SK-N-SH (cell line): Measurements from ENCODE around the gene TAMALIN. TPM values are rescaled to one million over a fixed set of nuclear protein-coding genes. Genes with fewer than 3 reads are reported as not detected.

Experiments
- CTCF ChIA-PET: fragments of 300-600, 350-600 bp; formaldehyde crosslinking; extraction: SDS; loops from one replicate; lab custom pipeline; 2021; lab: Yijun Ruan, JAX
- POLR2A ChIA-PET: fragments of 350-600 bp; sonication (Branson Sonifier 250); formaldehyde crosslinking; extraction: SDS; loops from one replicate; lab custom pipeline; 2020; ENCODE audit warnings: antibody characterized with exemption, inconsistent platforms; lab: Yijun Ruan, JAX
- DNase-seq: peaks from one replicate; pipeline ENCODE4 v3.0.0; 2012
- H2AFZ ChIP-seq: fragments of 200-600 bp; sonication (generic); 2 replicates; pipeline ENCODE4 v1.8.1; 2016; ENCODE audit warnings: antibody characterized with exemption, mild to moderate bottlenecking, low read depth
- H3F3A ChIP-seq: fragments of 200-600 bp; sonication (generic); replicated peaks from 2 replicates; pipeline ENCODE3; 2016; ENCODE audit warnings: antibody characterized with exemption, mild to moderate bottlenecking; ENCODE audit not compliant: insufficient read depth
- H3K27ac ChIP-seq, 2 experiments: fragments of 200-500 bp in 1 of 2; fragments of 200-600 bp in 1 of 2; sonication (Bioruptor generic) in 1 of 2; sonication (generic), shearing (Covaris generic) in 1 of 2; 2 replicates each; pipeline versions ENCODE4 v1.5.1 to v1.6.1; 2014 to 2016; ENCODE audit warnings: low read depth in 2 of 2, inconsistent platforms in 1 of 2, low read length in 1 of 2, mild to moderate bottlenecking in 1 of 2, mixed read lengths in 1 of 2
- H3K27me3 ChIP-seq: fragments of 200-600 bp; sonication (generic), shearing (Covaris generic); 2 replicates; pipeline ENCODE4 v1.6.1; 2016; ENCODE audit warnings: mixed run types; ENCODE audit not compliant: insufficient read depth
- H3K36me3 ChIP-seq, 2 experiments: fragments of 200-500 bp in 1 of 2; fragments of 200-600 bp in 1 of 2; sonication (Bioruptor generic) in 1 of 2; sonication (generic) in 1 of 2; replicated peaks in 1 of 2; 2 replicates each; pipeline versions ENCODE3 to v1.5.1; 2014 to 2016; ENCODE audit warnings: low read length in 1 of 2, mild to moderate bottlenecking in 1 of 2; ENCODE audit not compliant: insufficient read depth in 2 of 2, control insufficient read depth in 1 of 2
- H3K4me1 ChIP-seq, 2 experiments: fragments of 200-500 bp in 1 of 2; fragments of 200-600 bp in 1 of 2; sonication (Bioruptor generic) in 1 of 2; sonication (generic), shearing (Covaris generic) in 1 of 2; 2 replicates each; pipeline versions ENCODE4 v1.5.1 to v1.6.1; 2014 to 2016; ENCODE audit warnings: low read depth in 1 of 2, low read length in 1 of 2, mixed run types in 1 of 2; ENCODE audit not compliant: insufficient read depth in 2 of 2, control insufficient read depth in 1 of 2
- H3K4me2 ChIP-seq: fragments of 200-600 bp; sonication (generic), shearing (Covaris generic); 2 replicates; pipeline ENCODE4 v1.6.1; 2017; ENCODE audit warnings: mixed run types
- H3K4me3 ChIP-seq, 2 experiments: fragments of 200-500 bp in 1 of 2; fragments of 200-600 bp in 1 of 2; sonication (Bioruptor generic) in 1 of 2; sonication (generic), shearing (Covaris generic) in 1 of 2; 2 replicates each; pipeline versions ENCODE4 v1.5.1 to v1.8.1; 2014 to 2016; ENCODE audit warnings: low read depth in 2 of 2, inconsistent platforms in 1 of 2, low read length in 1 of 2, mild to moderate bottlenecking in 1 of 2, mixed read lengths in 1 of 2, moderate library complexity in 1 of 2
- H3K79me2 ChIP-seq: fragments of 200-600 bp; sonication (generic); 2 replicates; pipeline ENCODE4 v1.8.1; 2017; ENCODE audit warnings: mild to moderate bottlenecking; ENCODE audit not compliant: insufficient read depth
- H3K9ac ChIP-seq: fragments of 200-600 bp; sonication (generic); 2 replicates; pipeline ENCODE4 v1.6.1; 2017; ENCODE audit warnings: mixed run types
- H3K9me2 ChIP-seq: fragments of 200-600 bp; sonication (generic); 2 replicates; pipeline ENCODE4 v1.6.1; 2017; ENCODE audit warnings: mixed run types
- H3K9me3 ChIP-seq: fragments of 200-600 bp; sonication (generic); 2 replicates; pipeline ENCODE4 v1.6.1; 2017; ENCODE audit warnings: mixed run types, mild to moderate bottlenecking, moderate library complexity
- H4K20me1 ChIP-seq: fragments of 200-600 bp; sonication (generic); 2 replicates; pipeline ENCODE4 v1.6.1; 2017; ENCODE audit warnings: mild to moderate bottlenecking, mixed run types; ENCODE audit not compliant: insufficient read depth
- EP300 ChIP-seq, 2 experiments: IDR thresholded peaks; 2 replicates each; pipeline versions ENCODE4 v1.4.0 to v1.6.1; 2012; ENCODE audit warnings: borderline replicate concordance in 1 of 2, low read depth in 1 of 2, low read length in 1 of 2
- EZH2phosphoT487 ChIP-seq: fragments of 200-600 bp; sonication (generic); IDR thresholded peaks from 2 replicates; pipeline ENCODE4 v1.6.1; 2017; ENCODE audit warnings: low read depth, mixed run types, mild to moderate bottlenecking, antibody characterized with exemption, moderate library complexity, borderline replicate concordance
- FOSL2 ChIP-seq: IDR thresholded peaks from 2 replicates; pipeline ENCODE4 v1.4.0; 2012; ENCODE audit warnings: low read depth, mild to moderate bottlenecking, moderate library complexity, borderline replicate concordance
- GABPA ChIP-seq: IDR thresholded peaks from 2 replicates; pipeline ENCODE4 v1.4.0; 2012; ENCODE audit warnings: low read depth, mild to moderate bottlenecking
- GATA2 ChIP-seq: sonication (generic); formaldehyde crosslinking; IDR thresholded peaks from 2 replicates; pipeline ENCODE4 v1.5.0; 2020; ENCODE audit warnings: mild to moderate bottlenecking, missing genetic modification reagents
- MEF2A ChIP-seq: IDR thresholded peaks from 2 replicates; pipeline ENCODE4 v1.4.0; 2012; ENCODE audit warnings: low read depth, borderline replicate concordance
- RCOR1 ChIP-seq: fragments of 150-350 bp; IDR thresholded peaks from 2 replicates; pipeline ENCODE4 v1.6.1; 2017; ENCODE audit warnings: antibody characterized with exemption, low read length
- RXRA ChIP-seq: IDR thresholded peaks from 2 replicates; pipeline ENCODE4 v1.4.0; 2012; ENCODE audit warnings: low read depth, mild to moderate bottlenecking, borderline replicate concordance
- SMC3 ChIP-seq: IDR thresholded peaks from 2 replicates; pipeline ENCODE4 v1.6.1; 2012; ENCODE audit warnings: low read depth, low read length, improper control_type of control experiment
- TAF1 ChIP-seq: IDR thresholded peaks from 2 replicates; pipeline ENCODE4 v1.6.1; 2012; ENCODE audit warnings: low read depth, mild to moderate bottlenecking, low read length, moderate library complexity, borderline replicate concordance
- YY1 ChIP-seq: IDR thresholded peaks from 2 replicates; pipeline ENCODE4 v1.4.0; 2012; ENCODE audit warnings: low read depth, mild to moderate bottlenecking
- WGBS: methylation state at CpG from one replicate; pipeline ENCODE4 v1.1.6; 2017; ENCODE audit warnings: low lambda C conversion rate; 5-methylcytosine and 5-hydroxymethylcytosine counted together
- polyA plus RNA-seq, 3 experiments: library from polyadenylated mRNA; depleted of rRNA; stranded (reverse); fragments of >200 nt; gene quantifications; 2 replicates each; pipeline ENCODE4 v1.2.3, GENCODE V29; 2012
- TF ChIP-seq, protein P1 (sequence below): IDR thresholded peaks from 2 replicates; pipeline ENCODE4 v1.4.0; 2012; ENCODE audit warnings: low read depth, borderline replicate concordance
- TF ChIP-seq, protein P2 (sequence below): IDR thresholded peaks from 2 replicates; pipeline ENCODE4; 2012
- TF ChIP-seq, protein P3 (sequence below): IDR thresholded peaks from 2 replicates; pipeline ENCODE4 v1.6.1; 2012; ENCODE audit warnings: mild to moderate bottlenecking, low read depth, low read length, moderate library complexity

The TAMALIN gene
- polyA plus RNA-seq, 1 of the 3 experiments (the other 2 are of a cell fraction): 2.4 TPM

- Histone ChIP-seq H3F3A (peaks cover 6% of the 10 kb centered on the region), H3K36me3 (no peaks in the 10 kb centered on the region), H3K9me3 (no peaks in the 10 kb centered on the region), H3K27me3 (no peaks in the 10 kb centered on the region), H3K4me2 (no peak overlapping the region), H3K4me1 (peaks cover 8 to 12% of the 10 kb centered on the region in 2 experiments; a peak in 2 of 4 replicates), H3K79me2 (no peaks in the 10 kb centered on the region), H3K27ac (no peak overlapping the region), H3K4me3 (no peak overlapping the region), H4K20me1 (peaks cover 5% of the 10 kb centered on the region; the same call in 1 of the 2 replicates), H3K9me2 (no peaks in the 10 kb centered on the region), H2AFZ (no peak overlapping the region), H3K9ac (no peak overlapping the region)
- 90% methylated on average over 7 of the region's 7 CpGs for WGBS
- DNase-seq: no peak
- TF ChIP-seq, protein P1, sequence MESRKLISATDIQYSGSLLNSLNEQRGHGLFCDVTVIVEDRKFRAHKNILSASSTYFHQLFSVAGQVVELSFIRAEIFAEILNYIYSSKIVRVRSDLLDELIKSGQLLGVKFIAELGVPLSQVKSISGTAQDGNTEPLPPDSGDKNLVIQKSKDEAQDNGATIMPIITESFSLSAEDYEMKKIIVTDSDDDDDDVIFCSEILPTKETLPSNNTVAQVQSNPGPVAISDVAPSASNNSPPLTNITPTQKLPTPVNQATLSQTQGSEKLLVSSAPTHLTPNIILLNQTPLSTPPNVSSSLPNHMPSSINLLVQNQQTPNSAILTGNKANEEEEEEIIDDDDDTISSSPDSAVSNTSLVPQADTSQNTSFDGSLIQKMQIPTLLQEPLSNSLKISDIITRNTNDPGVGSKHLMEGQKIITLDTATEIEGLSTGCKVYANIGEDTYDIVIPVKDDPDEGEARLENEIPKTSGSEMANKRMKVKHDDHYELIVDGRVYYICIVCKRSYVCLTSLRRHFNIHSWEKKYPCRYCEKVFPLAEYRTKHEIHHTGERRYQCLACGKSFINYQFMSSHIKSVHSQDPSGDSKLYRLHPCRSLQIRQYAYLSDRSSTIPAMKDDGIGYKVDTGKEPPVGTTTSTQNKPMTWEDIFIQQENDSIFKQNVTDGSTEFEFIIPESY: no peak
- TF ChIP-seq RXRA (no peak), YY1 (no peak), GATA2 (CRISPR knock-in tag) (no peak), EZH2phosphoT487 (no peak), TAF1 (no peak), MEF2A (no peak), SMC3 (no peak)
- ChIA-PET POLR2A (interaction anchor here (1.3 to 1.6 kb wide), 2 partner anchors 14 to 16 kb away, joined by 3 to 5 read pairs; no protein-coding TSS in a partner anchor), CTCF (interaction anchor here (1.3 to 30.2 kb wide), 4 partner anchors 9 to 54 kb away, joined by 6 to 949 read pairs (median 41); partner anchors contain the start of genes ATG101 and SMIM41)
Observed at GRCh38 chr12:52046859-52047258, 40.1 kb downstream of the TAMALIN start.

GRCh38 chr12:52049286-52049685, 42.5 kb downstream of the TAMALIN start:
- no peak for TF ChIP-seq GABPA
- TF ChIP-seq, protein P1: no peak
- TF ChIP-seq, protein P2, sequence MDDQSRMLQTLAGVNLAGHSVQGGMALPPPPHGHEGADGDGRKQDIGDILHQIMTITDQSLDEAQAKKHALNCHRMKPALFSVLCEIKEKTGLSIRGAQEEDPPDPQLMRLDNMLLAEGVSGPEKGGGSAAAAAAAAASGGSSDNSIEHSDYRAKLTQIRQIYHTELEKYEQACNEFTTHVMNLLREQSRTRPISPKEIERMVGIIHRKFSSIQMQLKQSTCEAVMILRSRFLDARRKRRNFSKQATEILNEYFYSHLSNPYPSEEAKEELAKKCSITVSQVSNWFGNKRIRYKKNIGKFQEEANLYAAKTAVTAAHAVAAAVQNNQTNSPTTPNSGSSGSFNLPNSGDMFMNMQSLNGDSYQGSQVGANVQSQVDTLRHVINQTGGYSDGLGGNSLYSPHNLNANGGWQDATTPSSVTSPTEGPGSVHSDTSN: no peak
- TF ChIP-seq, protein P3, sequence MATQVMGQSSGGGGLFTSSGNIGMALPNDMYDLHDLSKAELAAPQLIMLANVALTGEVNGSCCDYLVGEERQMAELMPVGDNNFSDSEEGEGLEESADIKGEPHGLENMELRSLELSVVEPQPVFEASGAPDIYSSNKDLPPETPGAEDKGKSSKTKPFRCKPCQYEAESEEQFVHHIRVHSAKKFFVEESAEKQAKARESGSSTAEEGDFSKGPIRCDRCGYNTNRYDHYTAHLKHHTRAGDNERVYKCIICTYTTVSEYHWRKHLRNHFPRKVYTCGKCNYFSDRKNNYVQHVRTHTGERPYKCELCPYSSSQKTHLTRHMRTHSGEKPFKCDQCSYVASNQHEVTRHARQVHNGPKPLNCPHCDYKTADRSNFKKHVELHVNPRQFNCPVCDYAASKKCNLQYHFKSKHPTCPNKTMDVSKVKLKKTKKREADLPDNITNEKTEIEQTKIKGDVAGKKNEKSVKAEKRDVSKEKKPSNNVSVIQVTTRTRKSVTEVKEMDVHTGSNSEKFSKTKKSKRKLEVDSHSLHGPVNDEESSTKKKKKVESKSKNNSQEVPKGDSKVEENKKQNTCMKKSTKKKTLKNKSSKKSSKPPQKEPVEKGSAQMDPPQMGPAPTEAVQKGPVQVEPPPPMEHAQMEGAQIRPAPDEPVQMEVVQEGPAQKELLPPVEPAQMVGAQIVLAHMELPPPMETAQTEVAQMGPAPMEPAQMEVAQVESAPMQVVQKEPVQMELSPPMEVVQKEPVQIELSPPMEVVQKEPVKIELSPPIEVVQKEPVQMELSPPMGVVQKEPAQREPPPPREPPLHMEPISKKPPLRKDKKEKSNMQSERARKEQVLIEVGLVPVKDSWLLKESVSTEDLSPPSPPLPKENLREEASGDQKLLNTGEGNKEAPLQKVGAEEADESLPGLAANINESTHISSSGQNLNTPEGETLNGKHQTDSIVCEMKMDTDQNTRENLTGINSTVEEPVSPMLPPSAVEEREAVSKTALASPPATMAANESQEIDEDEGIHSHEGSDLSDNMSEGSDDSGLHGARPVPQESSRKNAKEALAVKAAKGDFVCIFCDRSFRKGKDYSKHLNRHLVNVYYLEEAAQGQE: no peak
- TF ChIP-seq TAF1: no peak
- TF ChIP-seq YY1: no peak
- TF ChIP-seq FOSL2: no peak
- TF ChIP-seq EP300 (IDR thresholded peaks at IDR 0.05; ENCODE audit: borderline replicate concordance in 1 of 2, low read depth in 1 of 2, low read length in 1 of 2): no peak
- TF ChIP-seq RCOR1: no peak
- H3K27me3 ChIP-seq: no peaks in the 10 kb centered on the region
- H3K36me3 ChIP-seq: no peaks in the 10 kb centered on the region
- no peaks in the 10 kb centered on the region for H3K9me3 ChIP-seq
- H3K27ac ChIP-seq: no peak overlapping the region
- H3K4me1 ChIP-seq: peaks cover 8 to 12% of the 10 kb centered on the region in 2 experiments; a peak in 2 of 4 replicates
- H3K79me2 ChIP-seq: no peaks in the 10 kb centered on the region
- DNase-seq: no peak
- H4K20me1 ChIP-seq: peaks cover 14% of the 10 kb centered on the region
- H3K4me3 ChIP-seq: no peak overlapping the region
- H3K9ac ChIP-seq: no peak overlapping the region
- no peak overlapping the region for H2AFZ ChIP-seq
- no peak overlapping the region for H3K4me2 ChIP-seq
- WGBS: 92% methylated on average over 4 of the region's 4 CpGs
- ChIA-PET CTCF (interaction anchor here (6.8 kb wide), 1 partner anchor 24 kb away, joined by 76 read pairs; no protein-coding TSS in a partner anchor), POLR2A (no interaction called here)
- H3K9me2 ChIP-seq: no peaks in the 10 kb centered on the region
- peaks cover 8% of the 10 kb centered on the region for H3F3A ChIP-seq
